ENCODE measurements around the gene RCCD1. TPM values are rescaled to one million over a fixed set of nuclear protein-coding genes. Genes with fewer than 3 reads are reported as not detected.
A peak's percentile ranks its signal among the peaks of the same experiment; 100 is the strongest.

The RCCD1 gene
- total and polyA plus RNA-seq, 9 of the 15 experiments (the other 6 are each of a cell fraction or from before 2014, with no cell fraction given): 11.1 to 51.4 (median 24.7) TPM

DNA sequence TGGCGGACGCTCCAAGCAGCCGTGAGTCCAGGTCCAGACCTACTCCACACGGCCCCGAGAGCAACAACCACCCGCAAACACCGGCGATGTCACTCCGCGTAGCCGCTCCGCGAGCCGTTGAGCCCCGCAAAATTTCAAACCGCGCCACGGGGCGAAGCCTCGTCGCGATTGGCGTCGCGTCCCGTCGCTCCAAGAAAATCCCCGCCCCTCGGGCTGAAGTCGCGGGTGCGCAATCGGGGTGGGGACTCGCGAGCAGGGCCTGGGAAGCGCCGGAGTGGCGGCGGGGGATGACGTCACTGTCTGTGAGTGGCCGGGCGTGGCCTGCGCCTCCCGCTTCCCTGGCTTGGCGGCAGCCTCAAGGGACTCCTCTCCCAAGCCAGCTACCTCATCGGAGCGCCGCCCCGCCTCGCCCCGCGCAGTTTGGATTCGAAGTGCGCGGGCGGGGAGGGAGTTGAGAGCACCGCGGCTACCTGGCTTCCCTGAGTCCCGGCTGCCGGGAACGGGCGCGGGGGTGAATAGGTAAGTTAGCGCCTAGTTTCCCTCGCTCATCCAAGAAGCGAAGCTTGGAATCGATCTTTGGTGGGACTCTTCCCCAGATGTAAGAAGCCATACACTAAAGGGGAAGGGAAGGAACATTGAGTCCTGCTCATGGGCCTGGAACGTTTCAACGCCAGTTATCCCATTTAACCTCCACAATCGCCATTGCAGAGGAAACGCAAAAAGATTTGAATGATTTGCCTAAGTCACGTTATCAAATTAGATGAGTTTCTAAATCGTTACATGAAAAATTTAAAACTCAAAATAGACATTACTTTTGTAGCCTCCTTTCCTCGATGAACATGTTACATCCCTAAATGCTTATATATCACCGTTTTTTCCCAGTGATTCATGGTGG, 40.0 kb downstream of the RCCD1 start, which contains the start of gene PRC1 (continued):
- TF ChIP-seq, protein P1, sequence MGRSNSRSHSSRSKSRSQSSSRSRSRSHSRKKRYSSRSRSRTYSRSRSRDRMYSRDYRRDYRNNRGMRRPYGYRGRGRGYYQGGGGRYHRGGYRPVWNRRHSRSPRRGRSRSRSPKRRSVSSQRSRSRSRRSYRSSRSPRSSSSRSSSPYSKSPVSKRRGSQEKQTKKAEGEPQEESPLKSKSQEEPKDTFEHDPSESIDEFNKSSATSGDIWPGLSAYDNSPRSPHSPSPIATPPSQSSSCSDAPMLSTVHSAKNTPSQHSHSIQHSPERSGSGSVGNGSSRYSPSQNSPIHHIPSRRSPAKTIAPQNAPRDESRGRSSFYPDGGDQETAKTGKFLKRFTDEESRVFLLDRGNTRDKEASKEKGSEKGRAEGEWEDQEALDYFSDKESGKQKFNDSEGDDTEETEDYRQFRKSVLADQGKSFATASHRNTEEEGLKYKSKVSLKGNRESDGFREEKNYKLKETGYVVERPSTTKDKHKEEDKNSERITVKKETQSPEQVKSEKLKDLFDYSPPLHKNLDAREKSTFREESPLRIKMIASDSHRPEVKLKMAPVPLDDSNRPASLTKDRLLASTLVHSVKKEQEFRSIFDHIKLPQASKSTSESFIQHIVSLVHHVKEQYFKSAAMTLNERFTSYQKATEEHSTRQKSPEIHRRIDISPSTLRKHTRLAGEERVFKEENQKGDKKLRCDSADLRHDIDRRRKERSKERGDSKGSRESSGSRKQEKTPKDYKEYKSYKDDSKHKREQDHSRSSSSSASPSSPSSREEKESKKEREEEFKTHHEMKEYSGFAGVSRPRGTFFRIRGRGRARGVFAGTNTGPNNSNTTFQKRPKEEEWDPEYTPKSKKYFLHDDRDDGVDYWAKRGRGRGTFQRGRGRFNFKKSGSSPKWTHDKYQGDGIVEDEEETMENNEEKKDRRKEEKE (IDR thresholded peaks at IDR 0.05; ENCODE audit: borderline replicate concordance in 1 of 2, control insufficient read depth in 1 of 2, low read depth in 2 of 2, low read length in 1 of 2): no peak
- no peak for TF ChIP-seq ZNF253 (CRISPR knock-in tag; conservative IDR thresholded peaks at IDR 0.05)
- TF ChIP-seq PYGO2 (tag; IDR thresholded peaks at IDR 0.05): no peak
- TF ChIP-seq, protein P2, sequence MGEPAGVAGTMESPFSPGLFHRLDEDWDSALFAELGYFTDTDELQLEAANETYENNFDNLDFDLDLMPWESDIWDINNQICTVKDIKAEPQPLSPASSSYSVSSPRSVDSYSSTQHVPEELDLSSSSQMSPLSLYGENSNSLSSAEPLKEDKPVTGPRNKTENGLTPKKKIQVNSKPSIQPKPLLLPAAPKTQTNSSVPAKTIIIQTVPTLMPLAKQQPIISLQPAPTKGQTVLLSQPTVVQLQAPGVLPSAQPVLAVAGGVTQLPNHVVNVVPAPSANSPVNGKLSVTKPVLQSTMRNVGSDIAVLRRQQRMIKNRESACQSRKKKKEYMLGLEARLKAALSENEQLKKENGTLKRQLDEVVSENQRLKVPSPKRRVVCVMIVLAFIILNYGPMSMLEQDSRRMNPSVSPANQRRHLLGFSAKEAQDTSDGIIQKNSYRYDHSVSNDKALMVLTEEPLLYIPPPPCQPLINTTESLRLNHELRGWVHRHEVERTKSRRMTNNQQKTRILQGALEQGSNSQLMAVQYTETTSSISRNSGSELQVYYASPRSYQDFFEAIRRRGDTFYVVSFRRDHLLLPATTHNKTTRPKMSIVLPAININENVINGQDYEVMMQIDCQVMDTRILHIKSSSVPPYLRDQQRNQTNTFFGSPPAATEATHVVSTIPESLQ (CRISPR knock-in tag; IDR thresholded peaks at IDR 0.05): no peak; the same call in none of the 2 replicates
- TF ChIP-seq U2AF1 (optimal IDR thresholded peaks at IDR 0.05; ENCODE audit: low read depth, low read length): no peak
- TF ChIP-seq ZNF586 (CRISPR knock-in tag; conservative IDR thresholded peaks at IDR 0.05): no peak
- no peak for TF ChIP-seq ZNF143 (CRISPR knock-in tag; IDR thresholded peaks at IDR 0.05)
- TF ChIP-seq, protein P3, sequence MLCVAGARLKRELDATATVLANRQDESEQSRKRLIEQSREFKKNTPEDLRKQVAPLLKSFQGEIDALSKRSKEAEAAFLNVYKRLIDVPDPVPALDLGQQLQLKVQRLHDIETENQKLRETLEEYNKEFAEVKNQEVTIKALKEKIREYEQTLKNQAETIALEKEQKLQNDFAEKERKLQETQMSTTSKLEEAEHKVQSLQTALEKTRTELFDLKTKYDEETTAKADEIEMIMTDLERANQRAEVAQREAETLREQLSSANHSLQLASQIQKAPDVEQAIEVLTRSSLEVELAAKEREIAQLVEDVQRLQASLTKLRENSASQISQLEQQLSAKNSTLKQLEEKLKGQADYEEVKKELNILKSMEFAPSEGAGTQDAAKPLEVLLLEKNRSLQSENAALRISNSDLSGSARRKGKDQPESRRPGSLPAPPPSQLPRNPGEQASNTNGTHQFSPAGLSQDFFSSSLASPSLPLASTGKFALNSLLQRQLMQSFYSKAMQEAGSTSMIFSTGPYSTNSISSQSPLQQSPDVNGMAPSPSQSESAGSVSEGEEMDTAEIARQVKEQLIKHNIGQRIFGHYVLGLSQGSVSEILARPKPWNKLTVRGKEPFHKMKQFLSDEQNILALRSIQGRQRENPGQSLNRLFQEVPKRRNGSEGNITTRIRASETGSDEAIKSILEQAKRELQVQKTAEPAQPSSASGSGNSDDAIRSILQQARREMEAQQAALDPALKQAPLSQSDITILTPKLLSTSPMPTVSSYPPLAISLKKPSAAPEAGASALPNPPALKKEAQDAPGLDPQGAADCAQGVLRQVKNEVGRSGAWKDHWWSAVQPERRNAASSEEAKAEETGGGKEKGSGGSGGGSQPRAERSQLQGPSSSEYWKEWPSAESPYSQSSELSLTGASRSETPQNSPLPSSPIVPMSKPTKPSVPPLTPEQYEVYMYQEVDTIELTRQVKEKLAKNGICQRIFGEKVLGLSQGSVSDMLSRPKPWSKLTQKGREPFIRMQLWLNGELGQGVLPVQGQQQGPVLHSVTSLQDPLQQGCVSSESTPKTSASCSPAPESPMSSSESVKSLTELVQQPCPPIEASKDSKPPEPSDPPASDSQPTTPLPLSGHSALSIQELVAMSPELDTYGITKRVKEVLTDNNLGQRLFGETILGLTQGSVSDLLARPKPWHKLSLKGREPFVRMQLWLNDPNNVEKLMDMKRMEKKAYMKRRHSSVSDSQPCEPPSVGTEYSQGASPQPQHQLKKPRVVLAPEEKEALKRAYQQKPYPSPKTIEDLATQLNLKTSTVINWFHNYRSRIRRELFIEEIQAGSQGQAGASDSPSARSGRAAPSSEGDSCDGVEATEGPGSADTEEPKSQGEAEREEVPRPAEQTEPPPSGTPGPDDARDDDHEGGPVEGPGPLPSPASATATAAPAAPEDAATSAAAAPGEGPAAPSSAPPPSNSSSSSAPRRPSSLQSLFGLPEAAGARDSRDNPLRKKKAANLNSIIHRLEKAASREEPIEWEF (CRISPR knock-in tag; IDR thresholded peaks at IDR 0.05): no peak
- TF ChIP-seq, protein P4, sequence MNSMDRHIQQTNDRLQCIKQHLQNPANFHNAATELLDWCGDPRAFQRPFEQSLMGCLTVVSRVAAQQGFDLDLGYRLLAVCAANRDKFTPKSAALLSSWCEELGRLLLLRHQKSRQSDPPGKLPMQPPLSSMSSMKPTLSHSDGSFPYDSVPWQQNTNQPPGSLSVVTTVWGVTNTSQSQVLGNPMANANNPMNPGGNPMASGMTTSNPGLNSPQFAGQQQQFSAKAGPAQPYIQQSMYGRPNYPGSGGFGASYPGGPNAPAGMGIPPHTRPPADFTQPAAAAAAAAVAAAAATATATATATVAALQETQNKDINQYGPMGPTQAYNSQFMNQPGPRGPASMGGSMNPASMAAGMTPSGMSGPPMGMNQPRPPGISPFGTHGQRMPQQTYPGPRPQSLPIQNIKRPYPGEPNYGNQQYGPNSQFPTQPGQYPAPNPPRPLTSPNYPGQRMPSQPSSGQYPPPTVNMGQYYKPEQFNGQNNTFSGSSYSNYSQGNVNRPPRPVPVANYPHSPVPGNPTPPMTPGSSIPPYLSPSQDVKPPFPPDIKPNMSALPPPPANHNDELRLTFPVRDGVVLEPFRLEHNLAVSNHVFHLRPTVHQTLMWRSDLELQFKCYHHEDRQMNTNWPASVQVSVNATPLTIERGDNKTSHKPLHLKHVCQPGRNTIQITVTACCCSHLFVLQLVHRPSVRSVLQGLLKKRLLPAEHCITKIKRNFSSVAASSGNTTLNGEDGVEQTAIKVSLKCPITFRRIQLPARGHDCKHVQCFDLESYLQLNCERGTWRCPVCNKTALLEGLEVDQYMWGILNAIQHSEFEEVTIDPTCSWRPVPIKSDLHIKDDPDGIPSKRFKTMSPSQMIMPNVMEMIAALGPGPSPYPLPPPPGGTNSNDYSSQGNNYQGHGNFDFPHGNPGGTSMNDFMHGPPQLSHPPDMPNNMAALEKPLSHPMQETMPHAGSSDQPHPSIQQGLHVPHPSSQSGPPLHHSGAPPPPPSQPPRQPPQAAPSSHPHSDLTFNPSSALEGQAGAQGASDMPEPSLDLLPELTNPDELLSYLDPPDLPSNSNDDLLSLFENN (IDR thresholded peaks at IDR 0.05; ENCODE audit: low read depth in 2 of 2, low read length in 2 of 2): 0 out of 4 replicates have a peak, but pooled peaks of 1 of the 2 experiments have one; percentile 8
- no peak for TF ChIP-seq MAFG (tag; conservative IDR thresholded peaks at IDR 0.05)
- no peak for TF ChIP-seq NR3C1 (CRISPR knock-in tag; IDR thresholded peaks at IDR 0.05)

Measured in K562 (cell line).